Panc1 (cell line): ENCODE data around the gene GDF10. TPM values are rescaled to one million over a fixed set of nuclear protein-coding genes. Genes with fewer than 3 reads are reported as not detected.

Experiments
- ATAC-seq: fragments of 200-7000 bp; cut with Tn5 transposase; 2 replicates; pipeline ENCODE4 v1.9.1; 2020; ENCODE audit warnings: mild to moderate bottlenecking, moderate library complexity
- BruUV-seq: library from RNA; stranded (reverse); fragments of 400-500 nt; replicated peaks from 2 replicates; lab custom pipeline; 2021; lab: Mats Ljungman, UMichigan
- CTCF ChIA-PET: fragments of 300-600 bp; sonication (Branson Sonifier 250); formaldehyde crosslinking; loops from one replicate; lab custom pipeline; 2022; ENCODE audit warnings: antibody characterized with exemption; lab: Charles Lee
- POLR2A ChIA-PET: fragments of 300-600 bp; sonication (Branson Sonifier 250); formaldehyde crosslinking; loops from one replicate; lab custom pipeline; 2022; ENCODE audit warnings: antibody characterized with exemption; lab: Charles Lee
- DNase-seq: peaks from one replicate; pipeline ENCODE4 v3.0.0-alpha.2; 2010; ENCODE audit warnings: low read depth, low spot score
- H3K27ac ChIP-seq: 2 replicates; pipeline ENCODE4 v1.5.1; 2011; ENCODE audit warnings: mild to moderate bottlenecking, low read length, inconsistent platforms
- H3K27me3 ChIP-seq: fragments of 200-500 bp; sonication (Bioruptor generic); 2 replicates; pipeline ENCODE4 v1.6.0; 2014; ENCODE audit warnings: low read length, inconsistent platforms; ENCODE audit not compliant: control insufficient read depth, insufficient read depth
- H3K36me3 ChIP-seq: fragments of 200-500 bp; sonication (Bioruptor generic); 2 replicates; pipeline ENCODE4 v1.5.1; 2014; ENCODE audit warnings: inconsistent platforms, mild to moderate bottlenecking, low read length, moderate library complexity; ENCODE audit not compliant: control insufficient read depth, insufficient read depth
- H3K4me1 ChIP-seq: 2 replicates; pipeline ENCODE4 v1.5.1; 2011; ENCODE audit warnings: inconsistent platforms, mild to moderate bottlenecking, low read length, moderate library complexity; ENCODE audit not compliant: control insufficient read depth, insufficient read depth
- H3K4me3 ChIP-seq, 2 experiments: 2 replicates each; pipeline ENCODE4 v1.5.1; 2011 to 2012; ENCODE audit warnings: low read depth in 2 of 2, low read length in 2 of 2, mild to moderate bottlenecking in 2 of 2, inconsistent platforms in 1 of 2, moderate library complexity in 1 of 2
- H3K9me3 ChIP-seq: fragments of 200-500 bp; sonication (Bioruptor generic); 2 replicates; pipeline ENCODE4 v1.5.1; 2014; ENCODE audit warnings: low read depth, mild to moderate bottlenecking, inconsistent platforms, low read length, moderate library complexity; ENCODE audit not compliant: control insufficient read depth, insufficient read depth
- CTCF ChIP-seq: fragments of 450-650 bp; IDR thresholded peaks from 2 replicates; pipeline ENCODE4 v1.5.1; 2017; ENCODE audit warnings: mild to moderate bottlenecking
- POLR2AphosphoS5 ChIP-seq: IDR thresholded peaks from 2 replicates; pipeline ENCODE4 v1.6.1; 2012; ENCODE audit warnings: mild to moderate bottlenecking, low read depth, low read length, moderate library complexity
- REST ChIP-seq, 2 experiments: IDR thresholded peaks; 2 replicates each; pipeline ENCODE4 v1.6.1; 2011 to 2012; ENCODE audit warnings: low read depth in 2 of 2, control low read depth in 1 of 2, low read length in 1 of 2, mild to moderate bottlenecking in 1 of 2, moderate library complexity in 1 of 2; ENCODE audit not compliant: insufficient read depth in 1 of 2
- SIN3A ChIP-seq: IDR thresholded peaks from 2 replicates; pipeline ENCODE4 v1.6.1; 2012; ENCODE audit warnings: low read depth, mild to moderate bottlenecking, low read length, moderate library complexity, borderline replicate concordance; ENCODE audit not compliant: insufficient read depth
- TCF7L2 ChIP-seq: IDR thresholded peaks from 2 replicates; pipeline ENCODE4 v1.6.1; 2011; ENCODE audit warnings: mild to moderate bottlenecking, low read depth, low read length, inconsistent platforms
- in situ Hi-C: cut with HindIII; loops from 2 replicates; pipeline ENCODE4 v1.10.0; 2016; ENCODE audit warnings: low sequenced_read_pairs, low pct_unique_long_range_greater_than_20kb
- intact Hi-C: fragments of 100-400 bp; cut with micrococcal nuclease; formaldehyde crosslinking; loops from one replicate; pipeline ENCODE4 v1.10.0; 2022; ENCODE audit not compliant: unreplicated experiment
- total RNA-seq: library from RNA; stranded (reverse); gene quantifications from one replicate; pipeline ENCODE4 v1.2.1, GENCODE V29; 2021; ENCODE audit not compliant: unreplicated experiment

GDF10 gene
- total RNA-seq, 1 experiment from 2014 or later, result 1.2 TPM

- DNase-seq, result no peak
- Histone ChIP-seq H3K27ac (no peak overlapping the region), H3K9me3 (no peaks in the 10 kb centered on the region), H3K36me3 (no peaks in the 10 kb centered on the region), H3K27me3 (peaks cover 4% of the 10 kb centered on the region), H3K4me1 (no peaks in the 10 kb centered on the region), H3K4me3 (no peak overlapping the region)
- BruUV-seq, result no TSS peak
- ATAC-seq, result no peak
- intact Hi-C loops (no loop called here), in situ Hi-C loops (no loop called here)
- ChIA-PET CTCF (no interaction called here), POLR2A (interaction anchor here (0.6 kb wide), 1 partner anchor 133 kb away, joined by 10 read pairs; no protein-coding TSS in a partner anchor)
- TF ChIP-seq SIN3A (no peak), POLR2AphosphoS5 (no peak), TCF7L2 (no peak), REST (IDR thresholded peaks at IDR 0.05; ENCODE audit: insufficient read depth in 1 of 2, low read depth in 2 of 2, low read length in 1 of 2) (no peak), CTCF (no peak)
Measured at GRCh38 chr10:47276071-47276470, 23.9 kb upstream of the GDF10 start.

GRCh38 chr10:47276576-47277351, 23.2 kb upstream of the GDF10 start:
- POLR2A ChIA-PET, result interaction anchor here (0.6 kb wide), 1 partner anchor 133 kb away, joined by 10 read pairs; no protein-coding TSS in a partner anchor
- CTCF ChIA-PET, result no interaction called here
- peaks cover 2% of the 10 kb centered on the region; the same call in 1 of the 2 replicates for H3K27me3 ChIP-seq
- intact Hi-C loops, result no loop called here
- no peak for ATAC-seq
- no peaks in the 10 kb centered on the region for H3K36me3 ChIP-seq
- no TSS peak for BruUV-seq
- no peaks in the 10 kb centered on the region for H3K4me1 ChIP-seq
- TF ChIP-seq SIN3A (no peak), CTCF (no peak), POLR2AphosphoS5 (no peak), TCF7L2 (no peak)
- in situ Hi-C loops, result no loop called here
- H3K9me3 ChIP-seq, result no peaks in the 10 kb centered on the region
- no peak overlapping the region for H3K27ac ChIP-seq
- DNase-seq, result no peak
- no peak overlapping the region for H3K4me3 ChIP-seq
